ENCODE data around the gene PCNX1.

Gene PCNX1

GRCh38 chr14:70882776-70883492 lies 24.3 kb upstream of the PCNX1 start:
- no peaks in the 10 kb centered on the region for H3K27me3 ChIP-seq (replicated peaks; ENCODE audit: control insufficient read depth, insufficient read depth, low read length)
- no peak overlapping the region for H3K4me3 ChIP-seq (replicated peaks; ENCODE audit: low read depth, low read length)
- no peaks in the 10 kb centered on the region for H3K36me3 ChIP-seq (ENCODE audit: control insufficient read depth, insufficient read depth, low read length)
- TF ChIP-seq, protein P1, sequence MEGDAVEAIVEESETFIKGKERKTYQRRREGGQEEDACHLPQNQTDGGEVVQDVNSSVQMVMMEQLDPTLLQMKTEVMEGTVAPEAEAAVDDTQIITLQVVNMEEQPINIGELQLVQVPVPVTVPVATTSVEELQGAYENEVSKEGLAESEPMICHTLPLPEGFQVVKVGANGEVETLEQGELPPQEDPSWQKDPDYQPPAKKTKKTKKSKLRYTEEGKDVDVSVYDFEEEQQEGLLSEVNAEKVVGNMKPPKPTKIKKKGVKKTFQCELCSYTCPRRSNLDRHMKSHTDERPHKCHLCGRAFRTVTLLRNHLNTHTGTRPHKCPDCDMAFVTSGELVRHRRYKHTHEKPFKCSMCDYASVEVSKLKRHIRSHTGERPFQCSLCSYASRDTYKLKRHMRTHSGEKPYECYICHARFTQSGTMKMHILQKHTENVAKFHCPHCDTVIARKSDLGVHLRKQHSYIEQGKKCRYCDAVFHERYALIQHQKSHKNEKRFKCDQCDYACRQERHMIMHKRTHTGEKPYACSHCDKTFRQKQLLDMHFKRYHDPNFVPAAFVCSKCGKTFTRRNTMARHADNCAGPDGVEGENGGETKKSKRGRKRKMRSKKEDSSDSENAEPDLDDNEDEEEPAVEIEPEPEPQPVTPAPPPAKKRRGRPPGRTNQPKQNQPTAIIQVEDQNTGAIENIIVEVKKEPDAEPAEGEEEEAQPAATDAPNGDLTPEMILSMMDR (IDR thresholded peaks at IDR 0.05; ENCODE audit: insufficient read depth, low read length, poor library complexity, severe bottlenecking), result no peak
- DNase-seq (ENCODE audit: extremely low read depth, insufficient read length), result peak; percentile 76

- no peaks in the 10 kb centered on the region for H3K36me3 ChIP-seq (ENCODE audit: control insufficient read depth, insufficient read depth, low read length)
- TF ChIP-seq, protein P1 (IDR thresholded peaks at IDR 0.05; ENCODE audit: insufficient read depth, low read length, poor library complexity, severe bottlenecking), result no peak
- no peak overlapping the region for H3K4me3 ChIP-seq (replicated peaks; ENCODE audit: low read depth, low read length)
- no peak for DNase-seq (ENCODE audit: extremely low read depth, insufficient read length)
- no peaks in the 10 kb centered on the region for H3K27me3 ChIP-seq (replicated peaks; ENCODE audit: control insufficient read depth, insufficient read depth, low read length)
Measured at GRCh38 chr14:70884595-70885342, 22.5 kb upstream of the PCNX1 start.

DNA sequence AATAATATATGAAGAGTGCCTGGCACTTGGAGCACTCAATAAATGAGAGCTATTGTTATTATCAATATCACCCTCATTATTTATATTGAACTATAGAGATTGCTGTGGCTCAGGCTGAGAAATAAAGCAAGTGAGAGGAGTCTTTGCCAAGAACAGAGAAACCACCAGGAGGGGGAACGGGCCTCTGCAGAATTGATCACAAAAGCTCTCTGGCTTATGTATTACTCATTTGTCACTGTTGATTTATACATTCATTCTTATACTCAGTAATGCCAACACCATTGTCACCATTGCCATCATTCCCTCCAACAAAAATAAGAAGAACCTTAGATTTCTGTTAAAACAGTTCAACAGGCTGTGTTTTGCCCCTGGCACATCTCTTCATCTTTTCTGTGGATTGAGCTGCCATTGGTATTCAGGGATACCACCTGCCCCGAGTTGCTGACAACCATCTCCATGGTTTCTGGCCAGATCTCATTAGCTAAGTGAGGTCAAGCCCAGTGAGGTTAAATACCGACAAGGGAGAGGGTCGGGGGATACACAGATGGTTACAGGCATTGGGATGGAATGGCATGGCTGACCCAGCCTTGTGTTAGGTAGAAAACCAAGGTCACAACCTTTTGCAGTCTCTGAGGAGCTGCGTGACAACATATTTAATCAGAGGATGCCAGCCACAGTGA lies 21.8 kb upstream of the PCNX1 start:
- DNase-seq (ENCODE audit: extremely low read depth, insufficient read length), result no peak
- Histone ChIP-seq H3K27me3 (replicated peaks; ENCODE audit: control insufficient read depth, insufficient read depth, low read length) (no peaks in the 10 kb centered on the region), H3K4me3 (replicated peaks; ENCODE audit: low read depth, low read length) (no peak overlapping the region), H3K36me3 (ENCODE audit: control insufficient read depth, insufficient read depth, low read length) (no peaks in the 10 kb centered on the region)
- TF ChIP-seq, protein P1 (IDR thresholded peaks at IDR 0.05; ENCODE audit: insufficient read depth, low read length, poor library complexity, severe bottlenecking), result no peak

- H3K27me3 ChIP-seq (replicated peaks; ENCODE audit: control insufficient read depth, insufficient read depth, low read length), result no peaks in the 10 kb centered on the region
- DNase-seq (ENCODE audit: extremely low read depth, insufficient read length), result peak; percentile 65
- peak overlapping the region; percentile 22 for H3K4me3 ChIP-seq (replicated peaks; ENCODE audit: low read depth, low read length)
- no peaks in the 10 kb centered on the region for H3K36me3 ChIP-seq (ENCODE audit: control insufficient read depth, insufficient read depth, low read length)
- TF ChIP-seq, protein P1 (IDR thresholded peaks at IDR 0.05; ENCODE audit: insufficient read depth, low read length, poor library complexity, severe bottlenecking), result no peak
Measured at GRCh38 chr14:70886421-70887206, 20.6 kb upstream of the PCNX1 start.

DNA sequence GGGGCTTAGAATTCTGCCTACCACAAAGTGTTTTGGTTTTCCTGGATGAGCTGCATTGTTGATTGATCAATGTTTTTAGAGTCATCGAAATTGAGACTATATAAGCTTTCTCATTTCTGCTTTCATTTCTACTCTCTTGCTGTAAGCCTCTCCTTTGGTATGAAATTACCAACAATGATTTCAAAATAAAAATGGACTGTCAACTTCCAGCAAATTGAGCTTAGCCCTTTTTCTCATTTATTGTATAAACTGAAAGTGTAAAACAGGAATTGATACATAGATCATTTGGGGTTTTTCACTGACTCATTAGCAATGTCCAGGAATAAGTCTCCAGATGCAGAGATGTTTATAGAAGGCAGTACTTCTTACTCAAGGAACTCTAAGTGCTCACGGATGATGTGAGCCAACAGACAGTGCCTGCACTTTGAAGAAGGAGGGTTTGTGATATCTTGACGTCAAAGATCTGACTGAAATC lies 20.0 kb upstream of the PCNX1 start:
- Histone ChIP-seq H3K36me3 (ENCODE audit: control insufficient read depth, insufficient read depth, low read length) (no peaks in the 10 kb centered on the region), H3K27me3 (replicated peaks; ENCODE audit: control insufficient read depth, insufficient read depth, low read length) (no peaks in the 10 kb centered on the region), H3K4me3 (replicated peaks; ENCODE audit: low read depth, low read length) (peak overlapping the region; percentile 22)
- TF ChIP-seq, protein P1 (IDR thresholded peaks at IDR 0.05; ENCODE audit: insufficient read depth, low read length, poor library complexity, severe bottlenecking), result no peak
- peak; percentile 80 for DNase-seq (ENCODE audit: extremely low read depth, insufficient read length)
